ENCODE results near the gene MGLL. TPM values are rescaled to one million over a fixed set of nuclear protein-coding genes. Genes with fewer than 3 reads are reported as not detected.

Gene MGLL
- total and polyA plus RNA-seq, 9 of the 15 experiments (the other 6 are each of a cell fraction or from before 2014, with no cell fraction given): 0.12 to 0.32 (median 0.18) TPM; not detected in 6

GRCh38 chr3:127809611-127810010, 12.7 kb downstream of the MGLL start (continued):
- TF ChIP-seq MGA (IDR thresholded peaks at IDR 0.05): no peak
- no peak for TF ChIP-seq PTRF (tag; IDR thresholded peaks at IDR 0.05)
- TF ChIP-seq SREBF2 (CRISPR knock-in tag; IDR thresholded peaks at IDR 0.05): no peak
- no peak for TF ChIP-seq TCF7 (IDR thresholded peaks at IDR 0.05; ENCODE audit: borderline replicate concordance)
- TF ChIP-seq FOXM1 (IDR thresholded peaks at IDR 0.05; ENCODE audit: low read depth): no peak
- TF ChIP-seq FOXM1 (CRISPR knock-in tag; IDR thresholded peaks at IDR 0.05; ENCODE audit: low read depth): no peak
- no peak for TF ChIP-seq SP1 (CRISPR knock-in tag; IDR thresholded peaks at IDR 0.05)
- no peak for TF ChIP-seq TRIM25 (IDR thresholded peaks at IDR 0.05; ENCODE audit: borderline replicate concordance)
- TF ChIP-seq MXD1 (CRISPR knock-in tag; IDR thresholded peaks at IDR 0.05; ENCODE audit: borderline replicate concordance, poor library complexity, severe bottlenecking): no peak
- TF ChIP-seq ZNF232 (CRISPR knock-in tag; IDR thresholded peaks at IDR 0.05): no peak
- no peak for TF ChIP-seq ZNF212 (CRISPR knock-in tag; IDR thresholded peaks at IDR 0.05)
- TF ChIP-seq THRB (CRISPR knock-in tag; conservative IDR thresholded peaks at IDR 0.05): no peak
- TF ChIP-seq KLF1 (tag; IDR thresholded peaks at IDR 0.05): no peak
- TF ChIP-seq HMG20B (CRISPR knock-in tag; IDR thresholded peaks at IDR 0.05): no peak
